ENCODE data around the gene RCN2. TPM values are rescaled to one million over a fixed set of nuclear protein-coding genes. Genes with fewer than 3 reads are reported as not detected.

RCN2 gene
- total RNA-seq, 1 donor from 2014 or later: 111 TPM

- Mint-ChIP-seq H3K4me3 (no peak overlapping the region), H3K36me3 (peaks cover 8% of the 10 kb centered on the region), H3K9me3 (no peaks in the 10 kb centered on the region), H3K27ac (no peak overlapping the region), H3K27me3 (ENCODE audit: low read depth) (no peaks in the 10 kb centered on the region), H3K4me1 (peaks cover 5% of the 10 kb centered on the region)
- TF ChIP-seq CTCF (IDR thresholded peaks at IDR 0.05; ENCODE audit: unreplicated experiment): no peak
- DNase-seq (ENCODE audit: low spot score in 2 of 2, unreplicated experiment in 2 of 2): no peak
Observed at GRCh38 chr15:76953913-76954312, 22.4 kb downstream of the RCN2 start.

- Mint-ChIP-seq H3K4me3 (no peak overlapping the region), H3K9me3 (no peaks in the 10 kb centered on the region), H3K36me3 (peaks cover 6% of the 10 kb centered on the region), H3K4me1 (peaks cover 5% of the 10 kb centered on the region), H3K27ac (no peak overlapping the region), H3K27me3 (ENCODE audit: low read depth) (no peaks in the 10 kb centered on the region)
- TF ChIP-seq CTCF (IDR thresholded peaks at IDR 0.05; ENCODE audit: unreplicated experiment): no peak
- no peak for DNase-seq (ENCODE audit: low spot score in 2 of 2, unreplicated experiment in 2 of 2)
Observed at GRCh38 chr15:76954744-76955143, 23.2 kb downstream of the RCN2 start.

- no peak for DNase-seq (ENCODE audit: low spot score in 2 of 2, unreplicated experiment in 2 of 2)
- H3K4me3 Mint-ChIP-seq: no peak overlapping the region
- no peaks in the 10 kb centered on the region for H3K9me3 Mint-ChIP-seq
- H3K4me1 Mint-ChIP-seq: peaks cover 35% of the 10 kb centered on the region
- H3K27me3 Mint-ChIP-seq (ENCODE audit: low read depth): no peaks in the 10 kb centered on the region
- peak overlapping the region; percentile 83 for H3K27ac Mint-ChIP-seq
- H3K36me3 Mint-ChIP-seq: no peaks in the 10 kb centered on the region
- no peak for TF ChIP-seq CTCF (IDR thresholded peaks at IDR 0.05; ENCODE audit: unreplicated experiment)
Observed at GRCh38 chr15:76961268-76962011, 29.9 kb downstream of the RCN2 start.

- Mint-ChIP-seq H3K27ac (peak overlapping the region; percentile 87), H3K27me3 (ENCODE audit: low read depth) (no peaks in the 10 kb centered on the region), H3K4me3 (no peak overlapping the region), H3K9me3 (no peaks in the 10 kb centered on the region), H3K36me3 (no peaks in the 10 kb centered on the region), H3K4me1 (peaks cover 37% of the 10 kb centered on the region)
- TF ChIP-seq CTCF (IDR thresholded peaks at IDR 0.05; ENCODE audit: unreplicated experiment): no peak
- DNase-seq (ENCODE audit: low spot score in 2 of 2, unreplicated experiment in 2 of 2): no peak
Observed at GRCh38 chr15:76962337-76963013, 30.9 kb downstream of the RCN2 start.

GRCh38 chr15:76963596-76963995 is 32.0 kb downstream of the RCN2 start:
- no peaks in the 10 kb centered on the region for H3K27me3 Mint-ChIP-seq (ENCODE audit: low read depth)
- peaks cover 37% of the 10 kb centered on the region for H3K4me1 Mint-ChIP-seq
- H3K36me3 Mint-ChIP-seq: no peaks in the 10 kb centered on the region
- H3K4me3 Mint-ChIP-seq: no peak overlapping the region
- DNase-seq (ENCODE audit: low spot score in 2 of 2, unreplicated experiment in 2 of 2): no peak
- H3K9me3 Mint-ChIP-seq: no peaks in the 10 kb centered on the region
- peak overlapping the region; percentile 67 for H3K27ac Mint-ChIP-seq
- TF ChIP-seq CTCF (IDR thresholded peaks at IDR 0.05; ENCODE audit: unreplicated experiment): no peak
